AG09319 (cell line): ENCODE results near the gene TIPARP.
"Not testable (repeated sequence)": the region's sequence is repeated elsewhere in the genome, so short reads cannot be mapped to it uniquely, and the experiment has no call there.

Experiments used
- DNase-seq: peaks from one replicate; pipeline ENCODE4 v3.0.0-alpha.2; 2010; ENCODE audit warnings: low read depth; ENCODE audit errors: extremely low read depth
- CTCF ChIP-seq: IDR thresholded peaks from 2 replicates; pipeline ENCODE4 v1.5.1; 2011; ENCODE audit warnings: low read depth, mild to moderate bottlenecking, inconsistent platforms, low read length, moderate library complexity

The TIPARP gene

GRCh38 chr3:156649681-156650080, 24.7 kb upstream of the TIPARP start:
- no peak for DNase-seq
- TF ChIP-seq CTCF = no peak

GRCh38 chr3:156652661-156653060, 21.7 kb upstream of the TIPARP start:
- DNase-seq = not testable (repeated sequence)

- TF ChIP-seq CTCF = no peak
These were observed 19.6 kb upstream of the TIPARP start for GRCh38 chr3:156654834-156655233.

GRCh38 chr3:156655819-156656550, 18.4 kb upstream of the TIPARP start:
- DNase-seq = no peak
- no peak for TF ChIP-seq CTCF

More at GRCh38 chr3:156654834-156655233, 19.6 kb upstream of the TIPARP start:
- no peak for DNase-seq

- TF ChIP-seq CTCF = no peak
- DNase-seq = no peak
These were observed 16.9 kb upstream of the TIPARP start for GRCh38 chr3:156657440-156657839.

GRCh38 chr3:156657862-156658731, 16.3 kb upstream of the TIPARP start:
- no peak for TF ChIP-seq CTCF
- DNase-seq = no peak

- no peak for DNase-seq
- no peak for TF ChIP-seq CTCF
These were observed 15.7 kb upstream of the TIPARP start for GRCh38 chr3:156658732-156659090.
